GM21526 (cell line): ENCODE measurements around the gene SLC8B1.

Experiments used
- ATAC-seq: cut with Tn5 transposase; IDR thresholded peaks from one replicate; pipeline ENCODE4 v1.9.1; 2021; ENCODE audit warnings: moderate library complexity; ENCODE audit not compliant: unreplicated experiment, low FRiP score

SLC8B1 gene

DNA sequence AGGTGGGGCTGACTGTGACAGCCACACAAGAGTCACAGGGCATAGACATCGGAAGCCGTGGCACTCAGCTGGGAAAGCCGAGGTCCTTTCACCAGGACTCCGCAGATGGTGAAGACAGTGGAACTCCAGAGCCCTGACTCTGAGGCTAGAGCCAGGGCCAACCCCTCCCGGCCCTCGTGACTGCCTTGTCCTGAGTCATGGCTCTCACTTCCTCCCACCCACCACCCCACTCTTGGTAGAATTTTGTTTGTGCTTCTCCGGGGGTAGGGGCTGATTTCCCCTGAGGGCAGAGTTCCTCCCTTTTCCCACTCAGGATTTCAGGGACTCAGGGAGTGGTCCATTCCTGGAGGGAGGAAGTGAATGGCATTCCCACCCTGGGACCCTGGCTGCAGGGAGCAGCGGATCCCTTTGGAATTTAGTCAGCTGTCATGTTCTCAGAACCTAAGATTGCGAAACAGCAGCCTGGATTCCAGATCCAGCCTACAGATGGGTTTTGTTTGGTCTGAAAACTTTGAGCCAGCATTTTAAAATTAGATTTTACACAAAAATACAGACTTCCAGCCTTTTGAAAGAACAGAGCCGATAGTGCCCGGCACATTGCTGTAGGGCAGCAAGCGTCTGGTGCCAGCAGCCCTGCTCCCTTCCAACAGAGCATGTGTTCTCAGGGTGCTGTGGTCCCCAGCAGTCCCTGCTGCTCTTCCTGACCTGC is 62.9 kb downstream of the SLC8B1 start:
- no peak for ATAC-seq

DNA sequence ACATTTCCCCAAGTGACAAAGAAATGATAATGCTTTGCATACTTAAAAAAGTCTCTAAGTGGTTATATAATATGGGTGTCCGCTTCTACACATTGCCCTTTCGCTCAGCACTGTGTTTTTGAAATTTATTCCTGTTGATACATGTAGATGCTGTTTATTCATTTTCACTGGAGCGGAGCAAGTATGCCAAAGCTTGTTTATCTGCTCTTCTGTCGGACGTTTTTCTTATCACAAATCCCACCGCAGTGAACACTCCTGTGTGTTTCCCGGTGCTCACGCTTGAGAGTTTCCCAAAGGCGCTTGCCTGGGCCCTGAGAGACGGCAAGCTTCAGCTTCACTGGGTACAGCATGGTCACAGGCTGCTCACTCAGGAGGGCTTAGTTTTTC is 63.5 kb downstream of the SLC8B1 start:
- no peak for ATAC-seq

DNA sequence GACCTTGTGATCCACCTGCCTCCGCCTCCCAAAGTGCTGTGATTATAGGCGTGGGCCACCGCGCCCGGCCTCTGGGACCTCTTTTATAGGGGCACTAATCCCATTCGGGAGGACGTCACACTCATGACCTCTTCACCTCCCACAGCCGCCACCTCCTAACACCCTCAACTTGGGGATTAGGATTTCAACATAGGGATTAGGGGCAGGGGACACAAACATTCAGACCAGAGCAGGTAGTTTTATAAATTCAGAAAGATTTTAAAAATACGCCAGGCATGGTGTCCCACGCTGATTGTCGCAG is 64.2 kb downstream of the SLC8B1 start:
- no peak for ATAC-seq

DNA sequence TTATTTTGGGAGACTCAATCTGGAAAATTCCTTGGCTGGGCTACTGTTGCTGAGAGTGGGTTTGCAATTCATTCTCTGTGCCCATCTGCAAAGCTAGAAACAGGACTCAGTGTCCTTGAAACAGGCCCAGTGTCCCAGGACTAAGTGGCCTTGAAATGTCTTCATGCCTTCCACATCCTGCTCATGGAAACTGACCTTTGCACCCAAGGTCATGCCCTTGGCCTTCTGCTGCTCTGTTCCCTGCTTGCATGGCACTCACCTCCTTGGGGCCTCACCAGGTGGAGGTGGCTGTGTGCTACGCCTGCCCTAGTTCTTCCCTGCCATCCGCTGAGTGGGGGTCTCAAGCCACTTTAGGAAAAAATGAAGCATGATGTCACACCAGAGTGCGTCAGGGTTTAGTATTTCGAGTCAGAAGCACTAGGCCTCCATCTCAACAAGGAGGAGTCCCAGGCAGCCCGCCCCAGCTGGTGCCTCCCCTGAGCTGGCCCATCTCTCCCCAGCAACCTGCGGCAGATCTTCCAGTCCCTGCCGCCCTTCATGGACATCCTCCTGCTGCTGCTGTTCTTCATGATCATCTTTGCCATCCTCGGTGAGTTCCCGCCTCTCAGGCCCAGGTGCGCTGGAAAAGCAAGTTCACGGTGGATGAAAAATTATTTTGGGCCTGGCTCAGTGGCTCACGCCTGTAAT is 65.5 kb downstream of the SLC8B1 start:
- ATAC-seq: no peak

DNA sequence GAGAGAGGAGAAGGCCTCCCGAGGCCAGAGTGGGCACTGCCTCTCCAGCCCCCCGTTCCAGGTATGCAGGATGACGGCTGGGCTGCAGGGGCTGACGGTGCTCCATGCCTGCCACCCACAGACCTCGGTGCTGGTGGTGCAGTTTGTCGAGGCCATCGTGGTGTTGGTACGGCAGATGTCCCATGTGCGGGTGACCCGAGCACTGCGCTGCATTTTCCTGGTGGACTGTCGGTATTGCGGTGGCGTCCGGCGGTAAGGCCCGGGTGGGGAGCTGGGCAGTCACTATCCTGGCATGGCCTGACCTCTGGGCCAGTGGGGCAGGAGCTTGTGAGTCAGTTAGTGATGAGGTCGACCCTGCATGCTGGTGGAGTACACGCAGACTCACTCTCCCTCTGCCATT is 66.3 kb downstream of the SLC8B1 start:
- no peak for ATAC-seq

DNA sequence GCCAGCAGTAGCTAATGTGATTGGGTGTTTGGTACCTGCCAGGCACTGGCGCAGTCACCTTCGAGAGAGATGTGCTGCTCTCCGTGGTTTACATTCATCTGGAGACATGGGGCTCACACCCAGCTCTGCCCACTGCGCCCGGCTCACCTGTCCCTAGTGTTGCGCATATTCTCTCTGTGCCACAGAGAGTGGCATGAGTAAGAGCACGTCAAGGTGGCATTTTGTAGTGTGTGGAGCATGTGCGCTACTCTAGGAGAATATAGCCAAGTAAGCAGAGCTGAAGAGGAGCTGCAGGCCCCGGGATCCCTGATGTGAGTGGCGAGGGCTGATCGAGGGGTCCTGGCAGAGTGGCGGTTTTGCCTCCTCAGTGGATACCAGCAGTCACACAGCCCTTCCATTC is 66.8 kb downstream of the SLC8B1 start:
- no peak for ATAC-seq

DNA sequence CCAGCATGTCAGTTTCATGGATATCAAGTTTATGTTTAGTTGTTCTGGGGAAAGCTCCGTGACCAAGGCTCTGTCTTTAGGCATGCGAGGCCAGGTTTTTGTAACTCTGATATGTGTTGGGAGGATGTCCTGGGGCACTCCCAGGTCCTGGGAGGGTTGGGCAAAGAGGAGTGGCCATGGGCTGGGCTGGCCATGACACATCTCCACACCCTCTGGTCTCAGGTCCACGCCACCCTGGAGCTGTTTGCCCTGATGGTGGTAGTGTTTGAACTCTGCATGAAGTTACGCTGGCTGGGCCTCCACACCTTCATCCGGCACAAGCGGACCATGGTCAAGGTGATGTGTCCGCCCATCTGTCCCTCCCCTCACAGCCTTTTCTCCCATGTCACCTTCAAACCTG is 67.3 kb downstream of the SLC8B1 start:
- ATAC-seq: no peak

DNA sequence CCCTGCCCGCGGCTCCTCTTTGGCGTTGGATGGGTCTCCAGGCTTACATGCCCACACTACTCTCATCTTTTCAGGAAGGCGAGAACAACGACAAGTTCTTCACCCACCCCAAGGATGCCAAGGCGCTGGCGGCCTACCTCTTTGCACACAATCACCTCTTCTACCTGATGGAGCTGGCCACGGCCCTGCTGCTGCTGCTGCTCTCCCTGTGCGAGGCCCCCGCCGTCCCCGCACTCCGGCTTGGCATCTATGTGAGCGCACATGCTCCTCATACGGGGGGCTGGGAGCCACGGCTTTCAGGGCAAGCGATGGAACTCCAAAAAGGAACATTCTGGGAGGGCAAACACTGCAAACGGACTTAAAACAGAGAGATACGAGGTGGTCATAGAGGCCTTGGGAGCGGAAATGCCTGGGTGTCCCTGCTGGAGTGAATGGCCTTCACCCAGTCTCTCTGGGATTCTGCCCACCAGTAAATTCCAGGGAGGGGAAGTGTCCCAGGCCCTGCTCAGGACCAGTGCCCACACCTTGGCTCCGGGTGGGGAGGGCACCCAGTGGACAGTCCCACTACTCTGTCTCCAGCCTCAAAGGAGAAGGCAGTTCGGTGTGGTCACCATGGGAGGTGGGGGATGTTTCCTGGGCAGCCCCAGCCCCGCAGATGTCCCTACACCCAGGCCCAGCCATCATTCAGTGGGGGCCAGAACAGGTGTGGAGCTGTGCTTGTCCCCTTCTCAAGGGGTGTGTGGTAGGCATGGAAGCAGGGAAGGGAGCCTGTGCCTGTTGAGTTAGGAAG is 68.6 kb downstream of the SLC8B1 start:
- ATAC-seq: no peak

DNA sequence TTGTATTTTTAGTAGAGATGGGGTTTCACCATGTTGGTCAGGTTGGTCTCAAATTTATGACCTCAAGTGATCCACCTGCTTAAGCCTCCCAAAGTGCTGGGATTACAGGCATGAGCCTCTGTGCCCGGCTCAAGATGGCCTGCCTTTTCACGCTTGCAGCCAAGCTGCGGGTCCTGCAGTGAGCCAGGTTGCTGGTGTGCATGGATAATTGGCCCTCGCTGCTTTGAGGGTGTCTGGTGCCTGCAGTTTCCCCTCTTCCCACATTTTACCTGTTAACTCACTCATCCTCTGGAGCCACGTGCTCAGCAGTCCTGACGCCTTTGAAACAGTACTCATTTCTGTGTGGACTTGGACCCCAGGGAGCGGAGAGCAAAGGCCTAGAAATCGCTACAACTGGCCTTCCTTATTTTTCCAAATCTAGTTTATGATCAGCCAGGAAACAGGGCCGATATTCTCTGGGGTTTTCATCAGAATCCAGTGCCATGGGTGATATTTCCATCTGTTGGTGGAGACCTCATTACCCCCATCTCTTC is 71.4 kb downstream of the SLC8B1 start:
- no peak for ATAC-seq

DNA sequence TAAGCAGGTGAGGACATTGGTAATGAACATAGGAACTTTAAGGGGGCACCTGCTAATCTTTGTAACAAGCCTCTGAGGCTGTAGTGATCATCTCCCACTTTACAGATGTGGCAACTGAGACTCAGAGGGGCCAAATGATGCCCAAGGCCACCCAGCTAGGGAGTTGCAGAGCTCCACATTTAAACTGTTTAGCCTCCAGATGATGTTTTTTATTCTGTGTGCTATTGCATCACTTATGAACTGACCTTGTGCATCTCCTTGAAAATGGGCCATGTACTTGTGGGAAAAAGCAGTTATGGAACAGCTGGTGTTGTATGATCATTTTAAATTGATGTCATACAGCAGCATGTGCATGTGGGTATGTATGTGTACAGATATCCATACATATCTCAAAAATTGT is 72.2 kb downstream of the SLC8B1 start:
- ATAC-seq: no peak

DNA sequence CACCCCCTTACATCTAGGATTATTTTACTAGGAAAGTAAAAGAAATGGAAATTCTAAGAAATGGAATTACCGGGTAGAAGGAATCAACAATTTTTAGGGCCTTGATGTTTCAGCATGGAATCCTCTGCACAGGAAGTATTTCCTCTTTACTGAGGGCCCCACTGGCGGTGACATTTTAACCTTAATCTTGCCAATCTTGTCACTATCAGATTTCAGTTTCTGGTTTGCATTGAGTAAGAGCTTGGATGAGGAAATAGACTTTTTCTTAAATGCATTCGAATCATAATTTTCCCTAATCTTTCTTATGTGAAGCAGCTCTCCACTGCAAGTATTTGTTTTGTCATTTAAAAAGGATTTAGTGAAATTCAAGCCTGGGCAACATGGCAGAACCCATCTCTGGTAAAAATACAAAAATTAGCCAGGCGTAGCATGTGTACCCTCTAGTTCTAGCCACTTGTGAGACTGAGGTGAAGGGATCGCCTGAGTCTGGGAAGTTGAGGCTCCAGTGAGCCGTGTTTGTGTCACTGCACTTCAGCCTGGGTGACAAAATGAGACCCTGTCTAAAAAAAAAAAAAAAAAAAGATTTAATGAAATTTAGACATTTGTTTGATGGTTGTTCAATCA is 73.0 kb downstream of the SLC8B1 start:
- no peak for ATAC-seq

DNA sequence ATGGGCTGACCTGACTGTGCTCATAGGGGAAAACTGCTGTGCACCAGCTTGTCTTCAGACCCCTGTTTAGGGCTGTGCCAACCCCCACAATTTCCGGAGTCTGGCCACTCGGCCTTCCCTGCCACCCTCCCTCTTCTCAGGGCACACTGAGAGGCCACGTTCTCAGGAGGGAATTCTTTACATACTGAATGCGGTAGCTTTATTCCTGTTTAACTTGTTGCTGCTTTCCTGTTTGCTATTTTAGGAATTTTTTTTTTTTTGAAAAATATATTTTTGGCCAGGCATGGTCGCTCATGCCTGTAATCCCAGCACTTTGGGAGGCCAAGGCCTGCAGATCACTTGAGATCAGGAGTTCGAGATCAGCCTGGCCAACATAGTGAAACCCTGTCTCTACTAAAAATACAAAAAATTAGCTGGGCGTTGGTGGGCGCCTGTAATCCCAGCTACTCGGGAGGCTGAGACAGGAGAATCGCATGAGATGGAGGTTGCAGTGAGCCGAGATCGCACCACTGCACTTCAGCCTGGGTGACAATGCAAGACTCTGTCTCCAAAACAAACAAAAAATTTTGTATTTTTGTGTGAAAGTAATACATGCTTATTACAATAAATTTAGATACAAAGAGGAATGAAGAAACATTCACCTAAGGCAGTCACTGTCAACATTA is 74.1 kb downstream of the SLC8B1 start:
- ATAC-seq: no peak

DNA sequence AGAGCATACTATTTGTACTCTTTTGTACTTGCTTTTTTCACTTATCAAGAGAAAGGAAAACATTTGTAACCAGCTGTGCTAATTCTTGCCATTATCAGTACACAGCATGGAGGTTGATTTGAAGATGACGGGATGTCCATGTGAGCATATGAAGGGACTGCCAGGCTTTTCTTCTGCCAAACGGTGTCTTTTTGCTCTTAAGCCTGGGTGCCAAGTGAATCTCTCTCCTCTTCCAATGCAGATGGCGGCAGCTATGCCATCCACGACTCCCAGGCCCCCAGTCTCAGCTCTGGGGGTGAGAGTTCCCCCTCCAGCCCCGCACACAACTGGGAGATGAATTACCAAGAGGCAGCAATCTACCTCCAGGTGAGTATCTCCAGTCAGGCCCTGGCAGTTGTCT is 74.8 kb downstream of the SLC8B1 start:
- ATAC-seq: no peak

DNA sequence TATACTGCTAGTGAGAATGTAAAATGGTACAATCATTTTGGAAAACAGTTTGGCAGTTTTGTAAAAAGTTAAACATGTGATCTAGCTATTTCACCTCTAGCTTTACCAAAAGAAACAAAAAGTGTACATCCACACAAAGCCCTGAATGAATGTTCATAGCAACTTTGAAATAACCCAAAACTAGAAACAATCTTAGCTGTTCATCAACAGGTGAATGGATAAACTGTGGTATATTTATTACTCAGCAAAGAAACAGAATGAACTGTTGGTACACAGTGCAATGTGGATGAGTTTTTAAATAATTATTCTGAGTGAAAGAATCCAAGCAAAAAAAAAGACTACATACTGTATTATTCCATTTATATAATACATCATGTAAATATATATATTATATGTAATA is 77.3 kb downstream of the SLC8B1 start:
- ATAC-seq: no peak

DNA sequence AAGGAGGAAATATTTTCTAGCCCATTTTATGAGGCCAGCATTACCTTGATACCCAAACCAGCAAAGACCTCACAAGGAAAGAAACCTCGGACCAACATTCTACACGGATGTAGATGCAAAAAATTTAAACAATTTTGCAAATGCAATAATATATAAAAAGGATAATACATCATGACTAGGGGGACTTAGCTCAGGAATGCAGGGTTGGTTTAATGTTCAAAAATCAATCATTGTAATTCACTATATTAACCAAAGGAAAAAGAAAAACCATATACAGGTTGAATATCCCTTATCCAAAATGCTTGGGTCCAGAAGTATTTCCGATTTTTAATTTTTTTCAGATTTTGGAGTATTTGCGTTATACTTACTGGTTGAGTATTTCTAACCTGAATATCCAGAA is 80.6 kb downstream of the SLC8B1 start:
- ATAC-seq: no peak

DNA sequence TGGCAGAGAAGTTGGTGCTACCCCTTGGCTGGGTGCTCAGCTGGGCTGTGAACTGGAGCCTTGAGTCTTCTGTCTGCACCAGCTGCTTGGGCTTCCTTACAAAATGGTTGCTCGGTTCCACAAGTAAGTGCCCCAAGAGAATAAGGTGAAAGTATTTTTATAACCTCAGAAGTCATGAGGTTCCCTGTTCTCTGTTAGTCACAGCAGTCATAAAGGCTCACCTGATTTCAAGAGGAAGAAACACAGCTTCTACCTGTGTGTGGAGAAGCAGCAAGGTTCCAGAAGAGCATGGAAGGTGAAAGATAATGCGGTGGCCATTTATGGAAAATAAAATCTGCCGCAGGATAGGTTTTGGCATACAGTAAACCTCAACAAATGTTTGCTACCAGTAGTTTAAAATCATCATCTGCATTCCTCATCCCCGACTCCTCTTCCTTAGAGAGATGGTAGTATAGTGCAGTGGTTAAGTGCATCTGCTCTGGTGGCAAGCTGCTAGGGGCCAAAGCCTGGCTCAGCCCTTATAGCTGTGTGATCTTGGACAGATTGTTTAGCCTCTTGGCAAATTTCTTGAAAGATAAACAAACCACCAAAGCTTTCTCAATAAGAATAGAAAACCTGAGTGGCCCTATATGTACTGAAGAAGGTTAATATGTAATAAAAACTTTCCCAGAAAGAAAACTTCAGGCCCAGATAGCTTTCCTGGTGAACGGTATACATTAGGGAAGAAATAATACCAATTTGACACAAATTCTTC is 81.2 kb downstream of the SLC8B1 start:
- ATAC-seq: no peak

DNA sequence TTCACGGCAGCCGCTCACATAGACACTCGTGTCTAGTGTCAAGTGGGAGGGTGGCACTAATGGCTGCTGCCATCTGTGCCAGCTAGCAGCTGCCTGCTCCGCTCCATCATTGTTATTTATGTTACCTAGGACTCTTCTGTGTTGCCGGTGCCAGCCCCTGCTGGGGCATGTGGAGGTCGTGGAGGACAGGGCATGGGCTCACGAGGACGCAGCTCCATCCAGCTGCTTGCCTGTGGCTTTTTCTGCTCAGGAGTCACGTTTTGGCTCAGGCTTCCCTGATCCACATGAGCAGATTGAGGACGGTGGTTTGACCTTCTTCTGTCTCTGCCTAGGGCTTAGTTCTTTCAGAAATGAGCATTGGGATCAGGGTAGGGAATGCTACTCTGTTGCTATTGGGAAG is 82.4 kb downstream of the SLC8B1 start:
- no peak for ATAC-seq

DNA sequence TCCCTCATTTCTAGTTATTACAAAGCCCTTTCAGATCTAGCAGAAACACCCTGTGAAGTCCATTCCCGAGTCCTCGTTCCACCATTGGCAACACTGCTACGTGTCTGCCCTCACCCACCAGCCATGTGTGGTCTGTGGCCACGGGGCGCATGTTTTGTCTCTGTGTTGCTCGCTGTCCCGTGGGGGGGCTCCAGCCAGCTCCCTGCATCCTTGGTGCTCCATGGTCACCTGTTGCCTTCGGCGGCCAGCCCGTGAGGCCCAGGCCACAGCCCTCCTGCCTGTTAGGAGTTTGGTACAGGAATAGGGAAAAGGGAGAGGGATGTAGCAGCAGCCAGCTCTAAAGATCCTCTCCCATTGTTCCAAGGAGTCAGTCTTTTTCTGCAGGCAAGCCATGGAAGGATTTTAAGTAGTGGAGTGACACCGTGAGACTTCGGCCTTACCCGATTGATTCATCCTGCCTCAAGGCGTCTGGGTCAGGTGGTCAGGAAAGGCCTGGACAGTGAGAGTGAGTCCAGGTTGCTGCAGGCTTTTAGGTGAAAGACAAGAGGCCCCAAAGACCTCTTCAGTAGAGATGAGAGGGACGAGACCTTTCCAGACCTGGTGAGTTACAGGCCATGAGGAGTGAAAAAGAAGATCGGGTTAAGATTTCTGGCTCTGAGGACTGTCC is 83.4 kb downstream of the SLC8B1 start:
- ATAC-seq: no peak

DNA sequence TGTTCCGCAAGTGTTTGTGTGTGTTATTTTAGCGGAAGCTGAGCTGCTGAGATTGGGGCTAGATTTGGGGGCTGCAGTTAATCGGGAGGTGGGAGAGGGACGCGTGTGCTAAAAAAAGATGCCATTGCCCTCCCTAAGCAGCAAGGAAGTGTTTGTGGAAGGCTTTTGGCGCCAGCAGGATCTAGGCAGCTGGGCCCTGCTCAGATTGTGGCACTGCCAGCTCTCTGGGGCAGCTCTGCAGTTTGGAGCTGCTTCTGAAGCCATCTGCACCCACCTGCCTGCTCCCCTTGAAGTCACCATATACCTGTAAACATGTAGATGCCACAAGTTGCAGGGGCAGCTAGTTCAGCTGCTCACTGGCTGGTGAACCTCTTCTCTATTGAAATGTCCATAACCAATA is 84.9 kb downstream of the SLC8B1 start:
- ATAC-seq: no peak
